Measurements from ENCODE around the gene PRPH.

DNA sequence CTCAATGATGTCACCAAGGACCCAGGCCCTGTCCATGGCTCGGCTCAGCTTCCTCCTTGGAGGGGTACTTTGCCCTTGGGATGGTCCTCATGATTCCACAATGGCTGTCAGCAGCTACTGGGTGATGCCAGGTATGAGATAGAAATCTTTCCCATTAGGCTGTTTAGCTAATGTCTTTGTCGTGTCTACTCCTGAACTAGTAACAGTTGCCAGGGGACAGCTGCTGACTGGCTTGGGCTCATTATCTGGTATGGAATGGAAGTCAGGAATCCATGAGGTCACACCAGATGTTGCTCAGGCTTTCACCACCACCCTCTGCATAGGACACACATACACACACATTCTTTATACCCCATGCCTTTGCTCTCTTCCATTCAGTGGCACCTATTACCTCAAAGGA is 9.2 kb downstream of the PRPH start:
- no peak for TF ChIP-seq POLR2A (IDR thresholded peaks at IDR 0.05)
- TF ChIP-seq, protein P1, sequence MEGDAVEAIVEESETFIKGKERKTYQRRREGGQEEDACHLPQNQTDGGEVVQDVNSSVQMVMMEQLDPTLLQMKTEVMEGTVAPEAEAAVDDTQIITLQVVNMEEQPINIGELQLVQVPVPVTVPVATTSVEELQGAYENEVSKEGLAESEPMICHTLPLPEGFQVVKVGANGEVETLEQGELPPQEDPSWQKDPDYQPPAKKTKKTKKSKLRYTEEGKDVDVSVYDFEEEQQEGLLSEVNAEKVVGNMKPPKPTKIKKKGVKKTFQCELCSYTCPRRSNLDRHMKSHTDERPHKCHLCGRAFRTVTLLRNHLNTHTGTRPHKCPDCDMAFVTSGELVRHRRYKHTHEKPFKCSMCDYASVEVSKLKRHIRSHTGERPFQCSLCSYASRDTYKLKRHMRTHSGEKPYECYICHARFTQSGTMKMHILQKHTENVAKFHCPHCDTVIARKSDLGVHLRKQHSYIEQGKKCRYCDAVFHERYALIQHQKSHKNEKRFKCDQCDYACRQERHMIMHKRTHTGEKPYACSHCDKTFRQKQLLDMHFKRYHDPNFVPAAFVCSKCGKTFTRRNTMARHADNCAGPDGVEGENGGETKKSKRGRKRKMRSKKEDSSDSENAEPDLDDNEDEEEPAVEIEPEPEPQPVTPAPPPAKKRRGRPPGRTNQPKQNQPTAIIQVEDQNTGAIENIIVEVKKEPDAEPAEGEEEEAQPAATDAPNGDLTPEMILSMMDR (IDR thresholded peaks at IDR 0.05), result no peak
